H9 (cell line): Measurements from ENCODE around the gene COX6A1. TPM values are rescaled to one million over a fixed set of nuclear protein-coding genes. Genes with fewer than 3 reads are reported as not detected.

Experiments
- DNase-seq: peaks from one replicate; pipeline ENCODE4 v3.0.0-alpha.2; 2017
- H2AFZ ChIP-seq: one replicate; pipeline ENCODE4 v1.6.1; 2013; ENCODE audit warnings: mild to moderate bottlenecking, low read length, control low read depth, moderate library complexity
- H2AK5ac ChIP-seq: 2 replicates; pipeline ENCODE4 v1.6.1; 2013; ENCODE audit warnings: low read length, control low read depth, mixed read lengths; ENCODE audit not compliant: insufficient read length
- H2BK120ac ChIP-seq: one replicate; pipeline ENCODE4 v1.6.1; 2013; ENCODE audit warnings: low read depth, mild to moderate bottlenecking, low read length, control low read depth, inconsistent platforms; ENCODE audit not compliant: poor library complexity, severe bottlenecking
- H2BK12ac ChIP-seq: 2 replicates; pipeline ENCODE4 v1.6.1; 2013; ENCODE audit warnings: low read length, control low read depth, mixed read lengths, low read depth; ENCODE audit not compliant: insufficient read length
- H2BK15ac ChIP-seq: 2 replicates; pipeline ENCODE4 v1.6.1; 2013; ENCODE audit warnings: low read depth, low read length, control low read depth
- H2BK20ac ChIP-seq: one replicate; pipeline ENCODE4 v1.6.1; 2013; ENCODE audit warnings: low read depth, mild to moderate bottlenecking, low read length, control low read depth, inconsistent platforms; ENCODE audit not compliant: poor library complexity, severe bottlenecking
- H2BK5ac ChIP-seq: 2 replicates; pipeline ENCODE4 v1.6.1; 2013; ENCODE audit warnings: low read length, control low read depth, mixed read lengths; ENCODE audit not compliant: insufficient read length
- H3K14ac ChIP-seq: 2 replicates; pipeline ENCODE4 v1.6.1; 2013; ENCODE audit warnings: low read length, control low read depth; ENCODE audit not compliant: insufficient read depth
- H3K18ac ChIP-seq: 2 replicates; pipeline ENCODE4 v1.6.1; 2013; ENCODE audit warnings: low read depth, mild to moderate bottlenecking, mixed read lengths, low read length, control low read depth; ENCODE audit not compliant: insufficient read length
- H3K23ac ChIP-seq: 2 replicates; pipeline ENCODE4 v1.6.1; 2013; ENCODE audit warnings: low read length, control low read depth, mixed read lengths, low read depth; ENCODE audit not compliant: insufficient read length
- H3K23me2 ChIP-seq: 2 replicates; pipeline ENCODE4 v1.6.1; 2013; ENCODE audit warnings: low read depth, mild to moderate bottlenecking, mixed read lengths, low read length, control low read depth; ENCODE audit not compliant: insufficient read length, poor library complexity, severe bottlenecking
- H3K27ac ChIP-seq: 2 replicates; pipeline ENCODE4 v1.5.1; 2013; ENCODE audit warnings: low read length, control low read depth, mixed read lengths, low read depth; ENCODE audit not compliant: insufficient read length
- H3K27me3 ChIP-seq: 2 replicates; pipeline ENCODE4 v1.6.1; 2013; ENCODE audit warnings: low read length, control low read depth, inconsistent platforms; ENCODE audit not compliant: insufficient read depth
- H3K4ac ChIP-seq: 2 replicates; pipeline ENCODE4 v1.6.1; 2013; ENCODE audit warnings: low read depth, mild to moderate bottlenecking, control low read depth, inconsistent platforms, low read length, moderate library complexity
- H3K4me1 ChIP-seq: 2 replicates; pipeline ENCODE4 v1.6.1; 2013; ENCODE audit warnings: low read length, control low read depth, inconsistent platforms; ENCODE audit not compliant: insufficient read depth
- H3K4me2 ChIP-seq: 2 replicates; pipeline ENCODE4 v1.6.1; 2013; ENCODE audit warnings: low read length, control low read depth, mixed read lengths; ENCODE audit not compliant: insufficient read length, insufficient read depth
- H3K56ac ChIP-seq: 2 replicates; pipeline ENCODE4 v1.6.1; 2013; ENCODE audit warnings: low read depth, mild to moderate bottlenecking, mixed read lengths, low read length, control low read depth; ENCODE audit not compliant: insufficient read length
- H3K79me1 ChIP-seq: 2 replicates; pipeline ENCODE4 v1.6.1; 2013; ENCODE audit warnings: low read depth, mild to moderate bottlenecking, moderate library complexity, low read length, control low read depth, inconsistent platforms; ENCODE audit not compliant: insufficient read depth, poor library complexity, severe bottlenecking
- H3K79me2 ChIP-seq: 2 replicates; pipeline ENCODE4 v1.6.1; 2013; ENCODE audit warnings: low read length, control low read depth, inconsistent platforms; ENCODE audit not compliant: insufficient read depth
- H3K9ac ChIP-seq: 2 replicates; pipeline ENCODE4 v1.6.1; 2013; ENCODE audit warnings: low read length, control low read depth, mixed read lengths; ENCODE audit not compliant: insufficient read length; ENCODE audit errors: extremely low read depth
- H3K9me3 ChIP-seq: one replicate; pipeline ENCODE4 v1.6.1; 2013; ENCODE audit warnings: low read depth, low read length, inconsistent platforms; ENCODE audit not compliant: control insufficient read depth
- H3T11ph ChIP-seq: one replicate; pipeline ENCODE4 v1.6.1; 2013; ENCODE audit warnings: mild to moderate bottlenecking, low read length, control low read depth, inconsistent platforms
- H4K20me1 ChIP-seq: one replicate; pipeline ENCODE4 v1.6.1; 2013; ENCODE audit not compliant: control insufficient read depth, insufficient read length, insufficient read depth
- H4K5ac ChIP-seq: 2 replicates; pipeline ENCODE4 v1.6.1; 2013; ENCODE audit warnings: low read depth, mild to moderate bottlenecking, mixed read lengths, low read length, control low read depth; ENCODE audit not compliant: insufficient read length
- H4K8ac ChIP-seq: replicated peaks from 2 replicates; pipeline ENCODE4 v1.6.1; 2013; ENCODE audit warnings: low read length, control low read depth, mixed read lengths, low read depth; ENCODE audit not compliant: insufficient read length
- H4K91ac ChIP-seq: 2 replicates; pipeline ENCODE4 v1.6.1; 2013; ENCODE audit warnings: low read depth, mild to moderate bottlenecking, moderate library complexity, mixed read lengths, low read length, control low read depth; ENCODE audit not compliant: insufficient read length
- H3K27ac Mint-ChIP-seq, 3 experiments: 2 replicates in 2 of 3; 3 replicates in 1 of 3; pipeline ENCODE4 v1.8.0; 2020 to 2021; ENCODE audit warnings: mixed read lengths in 3 of 3, mild to moderate bottlenecking in 1 of 3, moderate library complexity in 1 of 3
- H3K27me3 Mint-ChIP-seq: 2 replicates; pipeline ENCODE4 v1.8.0; 2021; ENCODE audit warnings: low read depth, mild to moderate bottlenecking, moderate library complexity, mixed read lengths
- H3K36me3 Mint-ChIP-seq, 3 experiments: 2 replicates in 2 of 3; 3 replicates in 1 of 3; pipeline ENCODE4 v1.8.0; 2020 to 2021; ENCODE audit warnings: low read depth in 3 of 3, mixed read lengths in 3 of 3; ENCODE audit not compliant: insufficient read depth in 1 of 3
- H3K4me1 Mint-ChIP-seq, 2 experiments: 2 replicates each; pipeline ENCODE4 v1.8.0; 2020; ENCODE audit warnings: mixed read lengths in 2 of 2
- H3K4me3 Mint-ChIP-seq, 2 experiments: 2 replicates in 1 of 2; 3 replicates in 1 of 2; pipeline ENCODE4 v1.8.0; 2020 to 2021; ENCODE audit warnings: mild to moderate bottlenecking in 2 of 2, mixed read lengths in 2 of 2, moderate library complexity in 1 of 2
- H3K9me3 Mint-ChIP-seq, 2 experiments: 2 replicates in 1 of 2; 3 replicates in 1 of 2; pipeline ENCODE4 v1.8.0; 2020; ENCODE audit warnings: mild to moderate bottlenecking in 2 of 2, mixed read lengths in 2 of 2, moderate library complexity in 1 of 2
- WGBS: extraction: QIAGEN DNeasy Blood & Tissue Kit; methylation state at CpG from one replicate; pipeline ENCODE4 v1.1.7; 2013; ENCODE audit warnings: missing lambda C conversion rate, low lambda C conversion rate, mixed read lengths; ENCODE audit not compliant: insufficient read length; ENCODE audit errors: extremely low coverage; 5-methylcytosine and 5-hydroxymethylcytosine counted together
- total RNA-seq: library from RNA; stranded (reverse); gene quantifications from 2 replicates; pipeline ENCODE4 v1.2.1, GENCODE V29; 2021
- TF ChIP-seq, protein P1 (sequence below): fragments of 200-600 bp; sonication (generic); conservative IDR thresholded peaks from 3 replicates; pipeline ENCODE4 v1.8.0; 2021; ENCODE audit warnings: antibody characterized with exemption, mild to moderate bottlenecking

Gene COX6A1
- total RNA-seq, 1 experiment from 2014 or later, result 415 TPM

DNA sequence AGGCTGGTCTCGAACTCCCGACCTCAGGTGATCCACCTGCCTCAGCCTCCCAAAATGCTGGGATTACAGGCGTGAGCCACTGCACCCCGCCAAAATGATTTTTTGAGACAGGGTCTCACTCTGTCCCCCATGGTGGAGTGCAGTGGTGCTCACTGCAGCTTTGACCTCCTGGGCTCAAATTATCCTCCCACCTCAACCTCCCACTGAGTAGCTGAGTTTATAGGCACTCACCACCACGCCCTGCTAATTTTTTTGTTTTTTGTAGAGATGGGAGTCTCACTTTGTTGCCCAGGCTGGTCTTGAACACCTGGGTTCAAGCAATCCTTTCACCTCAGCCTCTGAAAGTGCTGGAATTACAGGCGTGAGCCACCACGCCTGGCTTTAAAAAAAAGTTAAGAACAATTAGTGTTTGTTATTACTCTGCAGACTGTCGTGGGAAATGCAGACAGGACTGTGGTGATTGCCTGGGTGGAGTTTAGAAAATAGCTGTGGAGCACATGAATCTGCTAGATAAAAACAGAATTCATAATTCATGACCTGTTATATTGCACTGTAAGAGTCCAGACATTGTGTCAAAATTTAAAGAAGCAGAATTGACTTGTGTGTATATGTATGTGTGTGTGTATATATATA, 9.2 kb upstream of the COX6A1 start:
- Histone ChIP-seq H3K4ac (no peak overlapping the region), H3K18ac (no peak overlapping the region), H3K27me3 (no peaks in the 10 kb centered on the region), H2BK5ac (no peak overlapping the region), H2BK12ac (no peak overlapping the region), H3K27ac (no peak overlapping the region), H3K23me2 (no peaks in the 10 kb centered on the region), H4K20me1 (no peaks in the 10 kb centered on the region), H4K91ac (no peak overlapping the region), H2BK15ac (no peak overlapping the region), H2AFZ (no peak overlapping the region), H4K5ac (no peak overlapping the region), H4K8ac (no peak overlapping the region), H3K9ac (no peak overlapping the region), H3K4me1 (no peaks in the 10 kb centered on the region; the same call in 1 of the 2 replicates), H3K79me2 (no peaks in the 10 kb centered on the region), H3K23ac (no peak overlapping the region), H3T11ph (no peak overlapping the region), H3K9me3 (no peaks in the 10 kb centered on the region), H3K4me2 (no peak overlapping the region), H2BK120ac (no peak overlapping the region), H3K14ac (no peak overlapping the region), H3K79me1 (no peaks in the 10 kb centered on the region), H3K56ac (no peak overlapping the region), H2AK5ac (no peak overlapping the region), H2BK20ac (no peak overlapping the region)
- Mint-ChIP-seq H3K36me3 (no peaks in the 10 kb centered on the region), H3K27ac (peak overlapping the region in 2 of 3 experiments; percentile 17 to 82; a peak in 1 of 7 replicates), H3K9me3 (no peaks in the 10 kb centered on the region), H3K4me1 (peaks cover 15 to 17% of the 10 kb centered on the region in 2 experiments), H3K27me3 (peaks cover under 1% of the 10 kb centered on the region; the same call in 1 of the 2 replicates), H3K4me3 (peak overlapping the region in 1 of 2 experiments; percentile 55; a peak in 1 of 5 replicates)
- WGBS, result no CpG with 5 or more reads among the region's 8 CpGs
- DNase-seq, result no peak
- TF ChIP-seq, protein P1, sequence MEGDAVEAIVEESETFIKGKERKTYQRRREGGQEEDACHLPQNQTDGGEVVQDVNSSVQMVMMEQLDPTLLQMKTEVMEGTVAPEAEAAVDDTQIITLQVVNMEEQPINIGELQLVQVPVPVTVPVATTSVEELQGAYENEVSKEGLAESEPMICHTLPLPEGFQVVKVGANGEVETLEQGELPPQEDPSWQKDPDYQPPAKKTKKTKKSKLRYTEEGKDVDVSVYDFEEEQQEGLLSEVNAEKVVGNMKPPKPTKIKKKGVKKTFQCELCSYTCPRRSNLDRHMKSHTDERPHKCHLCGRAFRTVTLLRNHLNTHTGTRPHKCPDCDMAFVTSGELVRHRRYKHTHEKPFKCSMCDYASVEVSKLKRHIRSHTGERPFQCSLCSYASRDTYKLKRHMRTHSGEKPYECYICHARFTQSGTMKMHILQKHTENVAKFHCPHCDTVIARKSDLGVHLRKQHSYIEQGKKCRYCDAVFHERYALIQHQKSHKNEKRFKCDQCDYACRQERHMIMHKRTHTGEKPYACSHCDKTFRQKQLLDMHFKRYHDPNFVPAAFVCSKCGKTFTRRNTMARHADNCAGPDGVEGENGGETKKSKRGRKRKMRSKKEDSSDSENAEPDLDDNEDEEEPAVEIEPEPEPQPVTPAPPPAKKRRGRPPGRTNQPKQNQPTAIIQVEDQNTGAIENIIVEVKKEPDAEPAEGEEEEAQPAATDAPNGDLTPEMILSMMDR, result no peak
